IPS-NIHi11 (cell line): ENCODE measurements around the gene TTC33.
"Not testable (repeated sequence)": the region's sequence is repeated elsewhere in the genome, so short reads cannot be mapped to it uniquely, and the experiment has no call there.

Experiments used
- DNase-seq: peaks from one replicate; pipeline ENCODE4 v3.0.0; 2012; ENCODE audit warnings: mixed read lengths, low spot score

Gene TTC33, protein sequence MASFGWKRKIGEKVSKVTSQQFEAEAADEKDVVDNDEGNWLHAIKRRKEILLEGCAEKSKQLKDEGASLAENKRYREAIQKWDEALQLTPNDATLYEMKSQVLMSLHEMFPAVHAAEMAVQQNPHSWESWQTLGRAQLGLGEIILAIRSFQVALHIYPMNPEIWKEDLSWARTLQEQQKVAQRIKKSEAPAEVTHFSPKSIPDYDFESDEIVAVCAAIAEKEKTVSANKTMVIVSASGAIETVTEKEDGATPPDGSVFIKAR

DNA sequence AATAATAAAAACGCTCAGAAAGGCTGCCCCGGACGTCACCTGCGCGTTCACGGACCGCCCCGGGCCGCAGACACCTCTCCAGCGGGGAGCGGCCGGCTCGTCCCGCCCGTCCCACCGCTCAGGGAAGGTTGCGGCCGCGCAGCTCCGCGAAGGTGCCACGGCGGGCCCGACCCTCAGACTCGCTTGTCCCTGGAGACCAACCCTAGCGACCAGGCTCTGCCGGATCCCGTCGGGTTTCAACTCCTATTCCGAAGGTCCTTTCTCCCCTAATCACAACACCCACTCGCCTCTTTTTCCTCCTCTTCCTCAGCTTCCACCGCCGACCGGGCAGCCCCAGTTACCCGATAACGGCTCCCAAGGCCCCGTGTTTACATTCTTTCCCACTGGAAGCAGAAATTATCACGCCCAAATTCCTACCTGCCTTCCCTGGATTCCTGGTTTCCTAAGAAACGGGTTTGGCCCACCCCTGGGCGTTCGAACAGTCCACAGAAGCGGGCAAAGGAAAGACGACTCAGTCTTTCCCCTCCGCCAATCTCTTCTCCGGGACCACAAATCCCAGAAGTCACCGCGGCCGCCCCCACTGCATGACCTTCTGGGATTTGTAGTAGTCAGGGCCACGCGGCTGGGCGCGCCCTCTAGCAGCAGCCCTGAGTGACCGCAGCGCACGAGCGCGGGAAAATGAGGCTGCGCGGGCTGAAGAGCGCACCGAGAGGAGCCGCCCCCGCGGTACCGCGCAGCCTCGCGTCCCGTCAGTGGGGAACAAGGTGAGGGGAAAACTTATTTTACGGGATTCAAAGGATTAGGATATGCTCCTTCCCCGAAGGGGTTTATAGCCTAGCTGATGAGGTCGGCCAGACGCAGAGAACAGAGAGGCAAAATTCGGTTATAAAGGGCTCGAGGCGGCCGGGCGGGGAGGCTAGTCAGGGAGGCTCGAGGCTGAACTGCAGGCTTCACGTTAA is at the start of gene TTC33:
Gene TTC33, minus strand, starts transcription at position 555 of the 959 bp plus-strand sequence. CDS start 8,943 bp downstream, outside the sequence.
- DNase-seq = peak; percentile 96

DNA sequence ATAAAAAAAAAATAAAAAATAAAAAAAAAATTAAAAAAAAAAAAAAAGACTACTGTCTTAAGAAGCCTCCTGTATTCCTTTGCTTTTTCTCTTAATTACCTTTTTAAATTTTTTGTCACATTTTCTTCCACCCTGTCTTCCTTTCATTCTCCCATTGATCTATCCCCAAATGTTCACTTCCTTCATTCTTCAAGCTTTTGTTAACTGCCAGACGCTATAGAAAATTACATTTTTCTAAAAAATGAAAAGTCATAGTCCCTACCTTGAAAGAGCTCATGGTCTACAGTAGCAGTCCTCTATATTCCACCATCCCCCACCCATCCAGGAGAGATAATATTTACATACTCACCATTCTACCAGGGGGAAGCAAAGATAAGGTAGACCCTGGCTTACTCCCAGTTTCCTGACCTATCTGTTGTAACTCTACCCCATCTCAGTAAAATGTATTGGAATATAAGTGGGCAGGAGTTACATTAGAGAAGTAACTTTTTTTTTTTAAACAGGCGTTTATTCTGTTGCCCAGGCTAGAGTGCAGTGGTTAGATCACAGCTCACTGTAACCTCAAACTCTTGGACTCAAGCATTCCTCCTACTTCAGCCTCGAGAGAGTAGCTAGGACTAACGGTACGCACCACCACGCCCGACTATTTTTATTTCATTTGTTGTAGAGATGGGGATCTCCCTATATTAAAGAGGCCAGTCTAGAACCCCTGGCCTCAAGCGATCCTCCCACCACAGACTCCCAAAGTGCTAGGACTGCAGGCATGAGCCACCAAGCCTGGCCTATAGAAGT is 46.2 kb upstream of the TTC33 start:
- DNase-seq = no peak

DNA sequence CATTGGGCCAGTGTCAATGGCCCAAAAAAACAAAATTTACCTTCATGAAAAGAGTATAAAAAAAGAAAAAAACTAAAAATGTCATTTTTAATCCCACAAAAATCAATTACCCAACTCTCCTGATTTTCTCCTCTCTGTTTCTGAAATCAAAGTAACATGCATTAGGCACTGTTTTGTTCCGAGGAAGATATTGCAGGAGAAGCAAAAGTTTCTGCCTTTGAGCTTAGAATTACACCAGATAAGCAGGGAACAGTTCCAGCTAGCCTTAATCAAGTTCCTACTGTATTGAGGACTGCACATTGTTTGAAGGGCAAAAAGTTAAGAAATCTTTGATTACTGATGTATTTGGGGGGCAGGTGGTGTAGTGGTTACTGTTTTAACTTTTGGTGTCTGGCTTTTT is 43.5 kb upstream of the TTC33 start:
- DNase-seq = no peak

DNA sequence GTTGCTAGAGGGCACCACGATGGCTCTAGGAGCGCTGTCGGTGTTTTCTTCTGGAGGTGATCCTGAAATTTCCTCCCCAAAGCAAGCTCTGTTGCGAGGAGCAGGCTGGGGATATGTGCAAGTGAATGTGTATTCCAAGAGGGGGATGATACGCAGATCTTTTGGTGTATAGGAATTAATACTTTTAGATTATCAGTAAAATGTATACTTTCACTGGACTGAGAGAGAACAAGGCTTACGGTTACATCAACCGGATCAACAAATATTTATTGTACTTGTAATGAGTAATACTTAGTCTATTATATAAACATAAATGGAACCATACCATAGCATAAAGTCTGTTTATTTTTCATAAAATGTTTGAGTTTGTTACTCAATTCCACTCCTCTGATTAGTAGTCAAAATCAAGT is 43.0 kb upstream of the TTC33 start:
- no peak for DNase-seq

DNA sequence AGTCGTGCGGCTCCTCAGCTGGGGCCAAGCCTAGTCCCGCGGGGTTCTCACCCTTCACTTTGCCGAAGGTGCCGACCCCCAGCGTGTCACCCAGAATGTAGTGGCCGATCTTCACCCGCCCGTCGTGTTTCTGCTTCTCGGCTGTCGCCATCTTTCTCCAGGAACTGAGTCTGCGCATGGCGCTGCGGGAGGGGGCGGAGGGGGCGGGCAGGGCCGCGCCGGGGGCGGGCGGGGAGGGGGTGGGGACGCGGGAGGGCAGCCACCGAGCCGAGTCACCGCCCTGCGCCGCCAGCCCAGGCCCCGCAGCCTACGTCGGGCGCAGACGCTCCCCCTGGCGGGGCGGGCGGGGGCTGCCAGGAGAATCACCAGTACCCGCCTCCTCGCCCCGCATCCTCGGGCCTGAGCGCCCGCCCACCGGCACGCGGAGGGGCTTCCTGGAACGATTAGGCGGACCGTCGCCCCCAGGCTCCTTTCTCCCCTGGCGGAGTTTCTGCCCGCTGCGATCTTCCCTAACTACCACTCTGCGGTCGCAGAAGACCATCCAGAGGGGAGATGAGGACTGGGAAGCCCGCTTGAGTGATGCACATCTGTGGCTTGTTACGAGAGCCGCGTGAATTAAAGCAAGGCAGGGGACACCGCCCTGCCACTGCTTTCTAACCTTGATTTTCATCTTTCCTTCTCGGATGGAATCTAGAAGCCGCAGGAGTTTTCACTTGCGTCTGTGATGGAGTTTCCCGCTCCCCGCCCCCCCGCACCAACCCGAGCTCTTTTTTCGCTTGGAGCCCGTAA is 42.4 kb upstream of the TTC33 start, which contains the start of gene PRKAA1:
Gene PRKAA1, minus strand, starts transcription at position 363 of the 789 bp plus-strand sequence. Its CDS starts 185 bp downstream, at position 178.
- DNase-seq = peak; percentile 93

DNA sequence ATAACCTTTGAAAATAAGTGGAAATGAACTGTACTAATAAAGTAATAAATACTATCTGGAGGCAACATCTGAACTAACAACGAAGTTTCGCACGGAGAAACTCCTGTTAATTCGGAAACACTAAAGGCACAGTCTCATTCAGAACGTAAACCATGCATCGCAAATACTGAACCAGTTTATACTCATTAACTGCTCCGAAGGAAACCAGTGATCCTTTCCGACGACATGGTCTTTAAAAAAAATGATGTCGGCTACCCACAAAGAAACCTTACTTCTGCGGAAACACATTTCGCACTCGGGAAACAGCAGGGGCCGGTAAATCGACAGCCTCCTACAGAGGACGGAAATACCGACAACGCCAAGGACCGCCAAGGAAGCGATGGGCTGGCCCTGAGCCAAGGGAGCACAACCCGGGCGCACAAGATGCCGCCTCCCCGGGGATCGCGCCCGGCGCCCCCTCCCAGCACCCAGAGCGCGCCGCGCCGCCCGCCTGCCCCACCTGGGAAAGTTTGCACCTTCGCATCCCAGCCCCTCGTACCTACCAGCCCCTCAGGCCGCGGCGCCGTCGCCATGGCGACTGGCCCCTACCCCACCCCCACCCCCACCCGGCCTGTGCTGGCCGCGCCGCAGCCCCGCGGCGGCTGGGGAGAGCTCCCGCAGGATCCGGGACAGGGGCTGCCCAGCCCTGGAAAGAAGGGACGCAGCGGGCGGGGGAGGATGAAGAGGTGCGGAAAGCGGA is 41.7 kb upstream of the TTC33 start:
- peak; percentile 83 for DNase-seq

DNA sequence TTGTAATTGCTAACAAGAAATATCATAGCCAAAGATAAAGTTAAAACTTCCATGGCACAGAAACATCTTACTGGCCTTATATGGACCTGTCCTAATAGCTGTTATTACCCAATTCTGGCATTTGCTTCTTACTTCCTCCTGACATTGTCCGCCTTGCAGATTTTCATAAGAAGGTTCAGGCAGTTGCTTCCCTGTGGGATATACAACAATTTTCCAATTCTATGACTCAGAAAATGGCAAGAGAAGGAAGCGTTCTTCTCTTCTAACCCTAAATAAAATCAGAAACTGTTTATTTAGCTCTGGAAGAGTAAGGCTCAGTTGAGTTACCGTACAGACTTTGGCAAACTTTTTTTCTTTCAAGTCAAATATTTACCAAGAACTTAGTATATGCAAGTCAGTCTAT is 40.7 kb upstream of the TTC33 start:
- no peak for DNase-seq

DNA sequence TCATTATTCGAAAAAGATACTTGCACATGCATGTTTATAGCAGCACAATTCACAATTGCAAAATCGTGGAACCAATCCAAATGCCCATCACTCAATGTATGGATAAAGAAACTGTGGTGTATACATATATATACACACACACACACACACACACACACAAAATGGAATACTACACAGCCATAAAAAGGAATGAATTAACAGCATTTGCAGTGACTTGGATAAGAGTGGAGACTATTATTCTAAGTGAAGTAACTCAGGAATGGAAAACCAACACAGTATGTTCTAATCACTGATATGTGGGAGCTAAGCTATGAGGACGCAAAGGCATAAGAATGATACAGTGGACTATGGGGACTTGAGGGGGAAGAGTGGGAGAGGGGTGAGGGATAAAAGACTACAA is 39.1 kb upstream of the TTC33 start:
- DNase-seq = not testable (repeated sequence)

DNA sequence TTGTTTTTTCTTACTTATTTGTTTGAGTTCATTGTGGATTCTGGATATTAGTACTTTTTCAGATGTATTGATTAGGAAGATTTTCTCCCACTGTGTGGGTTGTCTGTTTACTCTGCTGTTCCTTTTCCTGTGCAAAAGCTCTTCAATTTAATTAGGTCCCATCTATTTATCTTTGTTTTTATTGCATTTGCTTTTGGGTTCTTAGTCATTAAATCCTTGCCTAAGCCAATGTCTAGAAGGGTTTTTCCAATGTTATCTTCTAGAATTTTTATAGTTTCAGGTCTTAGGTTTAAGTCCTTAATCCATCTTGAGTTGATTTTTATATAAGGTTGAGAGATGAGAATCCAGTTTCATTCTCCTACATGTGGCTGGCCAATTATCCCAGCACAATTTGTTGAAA is 38.6 kb upstream of the TTC33 start:
- DNase-seq = not testable (repeated sequence)

DNA sequence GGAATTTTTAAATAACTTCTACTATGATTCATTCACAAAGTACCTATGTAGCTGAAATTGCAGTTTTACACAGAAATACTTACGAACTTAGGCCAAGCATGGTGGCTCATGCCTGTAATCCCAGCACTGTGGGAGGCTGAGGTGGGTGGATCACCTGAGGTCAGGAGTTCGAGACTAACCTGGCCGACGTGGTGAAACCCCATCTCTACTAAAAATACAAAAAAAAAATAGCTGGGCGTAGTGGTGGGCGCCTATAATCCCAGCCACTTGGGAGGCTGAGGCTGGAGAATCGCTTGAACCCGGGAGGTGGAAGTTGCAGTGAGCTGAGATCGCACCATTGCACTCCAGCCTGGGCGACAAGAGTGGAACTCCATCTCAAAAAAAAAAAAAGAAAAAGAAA is 36.9 kb upstream of the TTC33 start:
- DNase-seq = not testable (repeated sequence)

DNA sequence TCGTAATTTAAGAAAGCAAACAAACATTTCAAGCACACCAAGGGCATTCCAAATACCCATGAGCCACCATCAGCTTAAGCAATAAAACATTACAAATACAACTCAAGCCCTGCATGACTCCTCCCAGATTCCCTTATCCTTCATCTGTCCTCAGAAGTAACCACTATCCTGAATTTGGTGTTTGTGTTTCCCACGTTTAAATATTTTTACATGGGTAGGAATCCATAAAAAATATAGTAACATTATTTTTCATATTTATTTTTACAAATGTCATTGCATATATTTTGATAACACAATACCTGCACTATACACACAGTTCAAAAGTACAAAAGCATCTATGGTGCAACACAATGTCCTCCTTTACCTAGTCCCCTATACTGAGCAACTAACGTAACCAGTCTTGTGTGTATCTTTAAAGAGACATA is 36.0 kb upstream of the TTC33 start:
- DNase-seq = no peak

DNA sequence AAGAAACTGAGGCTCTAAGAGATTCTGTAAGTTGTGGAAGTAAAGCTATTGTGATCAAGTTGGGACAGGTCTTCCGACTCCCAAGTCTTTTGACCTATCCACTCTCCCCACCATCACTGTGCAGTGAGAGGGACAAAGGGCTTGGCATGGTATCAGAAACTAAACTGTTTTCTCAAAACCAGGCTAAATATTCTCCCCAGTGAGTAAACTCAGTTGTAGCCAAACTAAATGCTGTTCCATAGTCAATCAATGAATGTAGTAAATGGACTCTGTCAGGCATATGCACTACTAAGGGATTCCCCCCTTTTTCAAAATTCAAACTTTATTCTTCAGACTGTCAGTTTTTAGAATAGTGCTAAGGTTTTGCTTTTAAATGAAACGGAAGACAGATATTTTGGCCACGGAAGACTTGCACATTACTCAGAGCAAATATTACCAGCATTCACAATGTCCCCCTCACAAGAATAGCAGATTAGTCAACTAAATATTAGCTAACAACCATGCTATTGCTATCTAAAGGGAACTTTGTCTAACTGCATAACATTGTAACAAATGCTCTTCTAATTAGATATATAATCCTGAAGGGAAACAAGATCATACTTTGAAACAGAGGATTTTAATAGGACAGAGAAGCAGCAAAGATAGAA is 35.3 kb upstream of the TTC33 start:
- no peak for DNase-seq

DNA sequence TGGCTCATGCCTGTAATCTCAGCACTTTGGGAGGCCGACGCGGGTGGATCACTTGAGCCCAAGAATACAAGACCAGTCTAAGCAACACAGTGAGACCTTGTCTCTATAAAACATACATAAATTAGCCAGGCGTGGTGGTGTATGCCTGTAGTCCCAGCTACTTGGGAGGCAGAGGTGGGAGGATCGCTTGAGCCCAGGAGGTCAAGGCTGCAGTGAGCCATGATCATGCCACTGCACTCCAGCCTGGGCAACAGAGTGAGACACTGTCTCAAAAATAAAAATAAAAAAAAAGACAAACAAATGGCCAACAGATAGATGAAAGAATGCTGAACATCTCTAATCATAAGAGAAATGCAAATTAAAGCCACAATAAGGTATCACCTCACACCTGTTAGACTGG is 33.2 kb upstream of the TTC33 start:
- not testable (repeated sequence) for DNase-seq

DNA sequence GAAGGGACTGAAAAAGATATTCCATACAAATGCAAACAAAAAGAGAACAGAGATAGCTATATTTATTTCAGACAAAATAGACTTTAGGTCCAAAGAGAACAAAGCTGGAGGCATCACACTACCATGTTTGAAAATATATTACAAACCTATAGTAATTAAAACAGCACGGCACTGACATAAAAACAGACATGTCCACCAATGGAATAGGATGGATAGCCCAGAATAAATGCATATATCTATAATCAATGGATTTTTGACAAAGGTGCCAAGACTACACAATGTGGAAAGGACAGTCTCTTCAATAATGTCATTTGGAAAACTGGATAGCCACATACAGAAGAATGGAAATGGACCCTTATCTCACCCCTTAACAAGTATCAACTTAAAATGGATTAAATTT is 32.2 kb upstream of the TTC33 start:
- DNase-seq = no peak

DNA sequence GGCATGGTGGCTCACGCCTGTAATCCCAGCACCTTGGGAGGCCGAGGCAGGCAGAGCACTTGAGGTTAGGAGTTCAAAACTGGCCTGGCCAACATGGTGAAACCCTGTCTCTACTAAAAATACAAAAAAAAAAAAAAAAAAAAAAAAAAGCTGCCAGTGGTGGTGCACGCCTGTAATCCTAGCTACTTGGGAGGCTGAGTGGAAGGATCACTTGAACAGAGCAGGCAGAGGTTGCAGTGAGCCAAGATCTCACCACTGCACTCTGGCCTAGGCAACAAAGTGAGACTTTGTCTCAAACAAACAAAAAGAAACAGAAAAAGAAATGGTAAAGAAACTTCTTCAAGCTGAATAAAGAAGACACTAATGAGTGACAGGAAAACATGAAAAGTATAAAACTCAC is 30.9 kb upstream of the TTC33 start:
- not testable (repeated sequence) for DNase-seq

DNA sequence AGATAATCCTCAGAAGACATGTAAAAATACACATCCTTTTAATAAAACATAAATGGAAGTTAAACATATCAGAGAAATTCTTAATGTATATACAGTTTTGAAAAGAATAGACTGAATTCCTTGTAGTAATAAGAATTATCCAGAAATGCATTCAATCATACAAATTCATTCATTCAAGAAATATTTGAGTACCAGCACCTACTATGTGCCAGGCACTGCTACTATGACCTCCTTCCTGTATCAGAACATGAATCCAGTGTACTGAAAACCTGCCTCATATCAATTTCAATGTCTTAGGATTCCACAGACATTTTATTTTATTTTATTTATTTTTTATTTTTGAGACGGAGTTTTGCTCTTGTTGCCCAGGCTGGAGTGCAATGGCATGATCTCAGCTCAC is 29.2 kb upstream of the TTC33 start:
- DNase-seq = no peak

DNA sequence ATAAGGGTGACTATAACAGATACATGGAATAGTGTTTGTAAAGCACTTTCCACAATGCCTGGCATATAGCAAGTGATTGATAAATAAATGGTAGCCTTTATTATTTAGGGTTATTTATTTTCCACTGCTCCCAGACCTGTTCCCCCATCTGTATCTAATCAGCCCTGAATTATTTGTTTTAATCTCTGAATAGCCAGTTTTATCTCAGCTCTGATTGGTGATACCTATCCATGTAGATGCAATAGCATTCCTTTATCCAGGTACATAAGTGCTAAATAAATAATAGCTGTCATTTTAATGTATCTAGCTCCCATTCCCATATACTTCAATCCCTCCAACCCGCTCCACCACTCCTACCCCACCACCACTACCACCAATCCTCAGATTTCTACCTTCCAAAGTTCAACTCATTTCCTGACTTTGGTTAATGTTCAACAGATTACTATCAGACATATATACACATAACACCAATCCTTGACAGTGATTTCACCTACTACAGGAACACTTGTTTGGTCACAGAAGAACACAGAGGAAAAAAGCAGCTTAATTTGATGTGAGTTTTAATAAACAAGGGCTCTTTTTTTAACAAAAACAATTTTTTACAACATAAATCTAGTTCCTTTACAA is 28.4 kb upstream of the TTC33 start:
- no peak for DNase-seq

DNA sequence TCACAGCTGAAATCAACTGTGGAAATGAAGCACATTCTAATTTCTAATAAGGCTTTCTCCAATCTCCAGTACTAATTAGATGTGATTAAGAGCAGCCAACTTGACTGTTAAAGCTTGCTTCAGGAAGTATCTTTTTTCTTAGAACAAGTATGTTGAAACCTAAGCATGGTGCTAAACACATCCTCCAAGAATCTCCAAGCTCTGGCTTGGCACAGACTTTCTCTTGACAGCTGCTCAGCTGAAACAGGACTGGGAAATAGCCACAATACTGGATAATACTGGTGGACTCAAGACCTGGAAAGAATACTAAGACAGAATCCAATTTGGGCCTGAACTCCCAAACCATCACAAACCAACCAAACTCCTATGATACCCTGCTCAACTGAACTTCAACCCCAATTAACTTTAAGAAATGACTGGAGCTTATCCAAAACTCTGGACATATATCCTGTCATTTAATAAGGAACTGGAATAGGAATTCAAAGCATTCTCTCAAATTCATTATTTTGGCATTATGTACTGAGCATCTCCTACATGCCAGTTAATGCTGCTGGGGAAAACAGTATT is 26.2 kb upstream of the TTC33 start:
- no peak for DNase-seq

DNA sequence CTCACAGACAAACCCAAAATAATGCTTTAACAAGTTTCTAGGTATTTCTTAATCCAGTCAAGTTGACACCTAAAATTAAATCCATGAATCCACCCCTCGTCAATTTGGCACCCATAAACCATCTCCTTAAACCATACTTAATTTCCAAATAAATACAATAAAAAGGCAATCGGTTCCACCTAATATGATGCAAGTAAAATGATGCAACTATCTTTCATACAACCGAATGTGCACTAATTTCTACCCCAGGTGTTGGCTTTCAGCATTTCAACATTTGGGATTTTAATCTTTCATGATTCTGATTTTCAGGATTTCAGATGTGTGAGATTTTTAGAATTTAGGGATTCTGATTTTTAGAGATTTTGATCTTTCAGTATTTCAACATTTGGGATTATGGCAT is 25.1 kb upstream of the TTC33 start:
- no peak for DNase-seq
